Astrocyte (in vitro differentiated cells and primary cell): ENCODE results near the gene RNF41. TPM values are rescaled to one million over a fixed set of nuclear protein-coding genes. Genes with fewer than 3 reads are reported as not detected.

ENCODE experiments used
- DNase-seq: peaks from one replicate; pipeline ENCODE4 v3.0.0-alpha.2; 2010; ENCODE audit warnings: low read depth
- FAIRE-seq: peaks from 2 replicates; lab custom pipeline; 2011; peaks lifted over from hg19 to GRCh38; lab: Jason Lieb, UNC
- H2AFZ ChIP-seq: 2 replicates; pipeline ENCODE4 v1.6.0; 2012; ENCODE audit warnings: low read depth, low read length, inconsistent platforms
- H3K27ac ChIP-seq: 2 replicates; pipeline ENCODE4 v1.5.1; 2011; ENCODE audit warnings: low read depth, low read length, inconsistent platforms
- H3K27me3 ChIP-seq: 2 replicates; pipeline ENCODE4 v1.6.0; 2011; ENCODE audit warnings: low read length, inconsistent platforms; ENCODE audit not compliant: insufficient read depth
- H3K36me3 ChIP-seq: 2 replicates; pipeline ENCODE4 v1.5.1; 2011; ENCODE audit warnings: low read length, inconsistent platforms; ENCODE audit not compliant: insufficient read depth
- H3K4me1 ChIP-seq: 2 replicates; pipeline ENCODE4 v1.5.1; 2011; ENCODE audit warnings: low read length, inconsistent platforms; ENCODE audit not compliant: insufficient read depth
- H3K4me2 ChIP-seq: 2 replicates; pipeline ENCODE4 v1.6.0; 2012; ENCODE audit warnings: low read length, inconsistent platforms
- H3K4me3 ChIP-seq: 2 replicates; pipeline ENCODE4 v1.5.1; 2011; ENCODE audit warnings: low read depth, mild to moderate bottlenecking, low read length, inconsistent platforms; ENCODE audit not compliant: insufficient read depth
- H3K79me2 ChIP-seq: 2 replicates; pipeline ENCODE4 v1.6.0; 2012; ENCODE audit warnings: mild to moderate bottlenecking, low read length, inconsistent platforms; ENCODE audit not compliant: insufficient read depth
- H3K9ac ChIP-seq: 2 replicates; pipeline ENCODE4 v1.6.0; 2012; ENCODE audit warnings: mild to moderate bottlenecking, low read length, inconsistent platforms
- H3K9me3 ChIP-seq: 2 replicates; pipeline ENCODE4 v1.5.1; 2012; ENCODE audit warnings: low read depth, mild to moderate bottlenecking, low read length, inconsistent platforms; ENCODE audit not compliant: insufficient read depth
- H4K20me1 ChIP-seq: 2 replicates; pipeline ENCODE4 v1.6.0; 2012; ENCODE audit warnings: low read length, inconsistent platforms; ENCODE audit not compliant: insufficient read depth
- H3K27ac Mint-ChIP-seq: one replicate; pipeline ENCODE4 v1.8.0; 2021; ENCODE audit warnings: mild to moderate bottlenecking, mixed read lengths; ENCODE audit not compliant: unreplicated experiment
- H3K27me3 Mint-ChIP-seq: one replicate; pipeline ENCODE4 v1.8.0; 2021; ENCODE audit warnings: low read depth, mixed read lengths; ENCODE audit not compliant: unreplicated experiment
- H3K36me3 Mint-ChIP-seq: one replicate; pipeline ENCODE4 v1.8.0; 2021; ENCODE audit warnings: low read depth, mixed read lengths; ENCODE audit not compliant: unreplicated experiment
- H3K4me1 Mint-ChIP-seq: one replicate; pipeline ENCODE4 v1.8.0; 2021; ENCODE audit warnings: low read depth, mixed read lengths; ENCODE audit not compliant: unreplicated experiment
- H3K4me3 Mint-ChIP-seq: one replicate; pipeline ENCODE4 v1.8.0; 2021; ENCODE audit warnings: mild to moderate bottlenecking, moderate library complexity, mixed read lengths; ENCODE audit not compliant: unreplicated experiment
- H3K9me3 Mint-ChIP-seq: one replicate; pipeline ENCODE4 v1.8.0; 2021; ENCODE audit warnings: mild to moderate bottlenecking, mixed read lengths; ENCODE audit not compliant: unreplicated experiment
- EZH2 ChIP-seq: IDR thresholded peaks from 2 replicates; pipeline ENCODE4 v1.6.1; 2012; ENCODE audit warnings: mild to moderate bottlenecking, low read length, inconsistent platforms; ENCODE audit not compliant: insufficient read depth
- total RNA-seq: library from RNA; stranded (reverse); gene quantifications from 2 replicates; pipeline ENCODE4 v1.2.1, GENCODE V29; 2021
- TF ChIP-seq, protein P1 (sequence below): IDR thresholded peaks from 2 replicates; pipeline ENCODE4 v1.5.1; 2011; ENCODE audit warnings: low read depth, mild to moderate bottlenecking, inconsistent platforms, low read length, moderate library complexity; ENCODE audit not compliant: insufficient read depth

RNF41 gene
- total RNA-seq, 1 donor from 2014 or later: 85.8 TPM

DNA sequence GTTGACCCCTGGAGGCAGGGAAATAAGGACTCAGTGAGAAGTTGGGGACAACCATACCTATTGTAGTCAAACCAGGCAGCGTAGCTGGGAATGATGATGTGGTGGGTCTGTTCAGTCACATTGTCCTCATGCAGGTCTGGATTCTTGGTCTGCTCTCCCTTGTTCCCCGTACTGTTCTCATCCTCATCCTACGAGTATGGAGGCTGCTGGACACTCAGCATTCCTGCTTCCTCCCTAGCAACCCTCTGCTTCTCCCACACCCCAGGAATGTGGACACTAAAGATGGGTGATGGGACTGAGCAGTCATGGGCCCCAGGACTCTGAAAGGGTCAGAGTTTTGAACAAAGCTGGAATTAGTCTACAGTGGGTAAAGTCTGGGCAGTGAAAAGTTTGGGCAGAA, 43.4 kb downstream of the RNF41 start:
- Histone ChIP-seq H3K9ac (no peak overlapping the region), H3K79me2 (no peaks in the 10 kb centered on the region), H3K4me3 (no peak overlapping the region), H2AFZ (no peak overlapping the region), H3K27ac (no peak overlapping the region), H3K4me2 (no peak overlapping the region), H3K4me1 (no peaks in the 10 kb centered on the region), H4K20me1 (no peaks in the 10 kb centered on the region), H3K36me3 (peaks cover 48% of the 10 kb centered on the region), H3K9me3 (no peaks in the 10 kb centered on the region), H3K27me3 (no peaks in the 10 kb centered on the region)
- Mint-ChIP-seq H3K9me3 (no peaks in the 10 kb centered on the region), H3K27me3 (no peaks in the 10 kb centered on the region), H3K27ac (no peak overlapping the region), H3K4me3 (no peak overlapping the region), H3K4me1 (no peaks in the 10 kb centered on the region), H3K36me3 (peaks cover 46% of the 10 kb centered on the region)
- DNase-seq (no peak), FAIRE-seq (no peak)
- TF ChIP-seq EZH2: no peak
- TF ChIP-seq, protein P1, sequence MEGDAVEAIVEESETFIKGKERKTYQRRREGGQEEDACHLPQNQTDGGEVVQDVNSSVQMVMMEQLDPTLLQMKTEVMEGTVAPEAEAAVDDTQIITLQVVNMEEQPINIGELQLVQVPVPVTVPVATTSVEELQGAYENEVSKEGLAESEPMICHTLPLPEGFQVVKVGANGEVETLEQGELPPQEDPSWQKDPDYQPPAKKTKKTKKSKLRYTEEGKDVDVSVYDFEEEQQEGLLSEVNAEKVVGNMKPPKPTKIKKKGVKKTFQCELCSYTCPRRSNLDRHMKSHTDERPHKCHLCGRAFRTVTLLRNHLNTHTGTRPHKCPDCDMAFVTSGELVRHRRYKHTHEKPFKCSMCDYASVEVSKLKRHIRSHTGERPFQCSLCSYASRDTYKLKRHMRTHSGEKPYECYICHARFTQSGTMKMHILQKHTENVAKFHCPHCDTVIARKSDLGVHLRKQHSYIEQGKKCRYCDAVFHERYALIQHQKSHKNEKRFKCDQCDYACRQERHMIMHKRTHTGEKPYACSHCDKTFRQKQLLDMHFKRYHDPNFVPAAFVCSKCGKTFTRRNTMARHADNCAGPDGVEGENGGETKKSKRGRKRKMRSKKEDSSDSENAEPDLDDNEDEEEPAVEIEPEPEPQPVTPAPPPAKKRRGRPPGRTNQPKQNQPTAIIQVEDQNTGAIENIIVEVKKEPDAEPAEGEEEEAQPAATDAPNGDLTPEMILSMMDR: no peak

DNA sequence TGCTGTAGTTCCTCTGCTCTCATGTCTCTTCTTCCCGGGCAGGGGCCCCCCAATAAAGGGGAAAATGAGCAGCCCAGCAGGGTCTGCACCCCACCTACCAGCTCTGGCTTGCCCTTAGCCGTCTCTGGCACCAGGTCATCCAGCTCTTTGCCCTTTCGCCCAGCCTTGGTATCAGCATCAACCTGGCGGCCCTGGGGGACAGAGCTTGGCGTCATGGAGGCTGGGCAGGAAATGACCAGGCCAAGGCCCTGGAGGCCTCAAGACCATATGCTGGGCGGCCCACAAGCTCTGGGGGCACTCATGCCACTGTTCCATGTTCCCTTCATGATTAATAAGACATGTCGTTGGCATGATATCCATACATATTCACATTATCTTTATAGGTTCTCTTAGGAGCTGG, 48.9 kb downstream of the RNF41 start:
- FAIRE-seq (no peak), DNase-seq (no peak)
- Histone ChIP-seq H3K4me1 (no peaks in the 10 kb centered on the region), H3K27me3 (no peaks in the 10 kb centered on the region), H3K36me3 (peaks cover 53% of the 10 kb centered on the region), H3K9ac (no peak overlapping the region), H2AFZ (no peak overlapping the region), H3K79me2 (no peaks in the 10 kb centered on the region), H4K20me1 (peaks cover 4% of the 10 kb centered on the region), H3K4me3 (no peak overlapping the region), H3K4me2 (no peak overlapping the region), H3K9me3 (no peaks in the 10 kb centered on the region), H3K27ac (no peak overlapping the region)
- Mint-ChIP-seq H3K4me3 (no peak overlapping the region), H3K9me3 (no peaks in the 10 kb centered on the region), H3K27me3 (no peaks in the 10 kb centered on the region), H3K36me3 (peaks cover 36% of the 10 kb centered on the region), H3K27ac (no peak overlapping the region), H3K4me1 (no peaks in the 10 kb centered on the region)
- TF ChIP-seq, protein P1: no peak
- TF ChIP-seq EZH2: no peak

DNA sequence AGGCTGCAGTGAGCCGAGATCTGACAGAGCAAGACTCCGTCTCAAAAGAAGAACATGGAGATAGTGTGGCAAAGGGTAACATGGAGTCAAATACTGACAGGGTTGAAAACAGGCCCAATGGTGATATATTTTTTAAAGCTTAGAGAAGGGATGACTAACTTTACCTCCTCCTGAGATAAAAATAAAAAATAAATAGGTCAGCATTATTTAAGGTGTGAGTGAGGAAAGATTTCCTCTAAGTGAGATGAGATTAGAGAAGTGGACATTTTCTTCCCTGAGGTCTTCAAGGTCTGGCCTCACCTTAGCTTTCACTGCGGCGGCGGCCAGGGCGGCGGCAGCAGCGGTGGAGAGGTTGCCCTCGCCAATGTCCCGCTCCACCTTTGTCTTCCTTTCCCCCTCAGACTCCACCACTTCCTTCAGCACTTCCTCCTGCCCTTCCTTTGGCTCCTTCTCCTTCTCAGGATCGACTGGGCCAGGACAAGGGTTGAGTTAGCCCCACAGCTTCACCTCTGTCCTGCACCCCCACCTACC, 52.4 kb downstream of the RNF41 start:
- H3K36me3 ChIP-seq: peaks cover 37% of the 10 kb centered on the region
- H3K4me3 ChIP-seq: no peak overlapping the region
- Mint-ChIP-seq H3K4me1 (peaks cover 2% of the 10 kb centered on the region), H3K27me3 (no peaks in the 10 kb centered on the region), H3K27ac (no peak overlapping the region), H3K36me3 (peaks cover 39% of the 10 kb centered on the region), H3K9me3 (no peaks in the 10 kb centered on the region), H3K4me3 (peak overlapping the region; percentile 57)
- H3K9ac ChIP-seq: no peak overlapping the region
- TF ChIP-seq, protein P1: no peak
- no peaks in the 10 kb centered on the region for H3K9me3 ChIP-seq
- H4K20me1 ChIP-seq: peaks cover 21% of the 10 kb centered on the region
- H2AFZ ChIP-seq: no peak overlapping the region
- no peak overlapping the region for H3K27ac ChIP-seq
- DNase-seq (no peak), FAIRE-seq (no peak)
- no peaks in the 10 kb centered on the region for H3K79me2 ChIP-seq
- no peak overlapping the region for H3K4me2 ChIP-seq
- H3K4me1 ChIP-seq: no peaks in the 10 kb centered on the region
- H3K27me3 ChIP-seq: no peaks in the 10 kb centered on the region
